ENCODE data around the gene ADD2.

The ADD2 gene

DNA sequence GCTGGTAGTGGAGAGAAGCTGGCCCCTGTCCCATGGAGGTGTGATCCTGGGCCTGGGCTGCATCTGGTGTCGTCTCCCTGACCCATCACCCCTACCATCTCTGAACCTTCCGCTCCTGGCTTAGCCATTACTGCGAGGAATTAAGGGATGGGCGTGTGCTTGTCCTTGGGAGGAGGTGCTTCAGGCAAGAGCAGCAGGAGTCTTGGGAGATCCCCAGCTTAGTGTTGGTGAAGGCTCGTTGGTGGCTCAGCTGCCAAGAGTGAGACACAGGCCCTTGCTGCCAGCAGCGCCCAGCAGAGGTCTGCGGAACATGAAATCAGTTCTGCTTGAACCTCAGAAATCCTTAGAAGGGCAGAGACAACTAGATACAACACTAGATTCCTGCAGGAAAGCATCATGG, 154.5 kb downstream of the ADD2 start:
- in situ Hi-C loops (cut with HindIII; ENCODE audit: low sequenced_read_pairs) = no loop called here

GRCh38 chr2:70612574-70612973, 155.4 kb downstream of the ADD2 start:
- in situ Hi-C loops (cut with HindIII; ENCODE audit: low sequenced_read_pairs) = no loop called here

GRCh38 chr2:70608373-70608772, 159.6 kb downstream of the ADD2 start:
- in situ Hi-C loops (cut with HindIII; ENCODE audit: low sequenced_read_pairs) = no loop called here

GRCh38 chr2:70607121-70607561, 160.9 kb downstream of the ADD2 start:
- in situ Hi-C loops (cut with HindIII; ENCODE audit: low sequenced_read_pairs) = no loop called here
